Erythroblast (primary cell): ENCODE results near the gene WDFY3.

ENCODE experiments used
- GATA1 ChIP-seq: IDR thresholded peaks from 2 replicates; pipeline ENCODE4 v1.6.1; 2011; ENCODE audit warnings: low read depth, mild to moderate bottlenecking, control low read depth, low read length, moderate library complexity
- POLR2A ChIP-seq: IDR thresholded peaks from 2 replicates; pipeline ENCODE4 v1.6.1; 2011; ENCODE audit warnings: mild to moderate bottlenecking, low read length

GRCh38 chr4:84994280-84994679 is 27.8 kb upstream of the WDFY3 start:
- TF ChIP-seq POLR2A: no peak
- no peak for TF ChIP-seq GATA1
